OCI-LY3 (cell line): Measurements from ENCODE around the gene C8A.
A peak's percentile ranks its signal among the peaks of the same experiment; 100 is the strongest.

Experiments
- H2AFZ ChIP-seq: fragments of 200-600, 300-600 bp; shearing (Covaris generic); 2 replicates; pipeline ENCODE4 v1.6.0; 2014; ENCODE audit warnings: antibody characterized with exemption, low read depth, low read length
- H3K27ac ChIP-seq: fragments of 200-600, 300-600 bp; sonication (generic); 2 replicates; pipeline ENCODE4 v1.5.1; 2014; ENCODE audit warnings: mild to moderate bottlenecking, low read length, moderate library complexity, mixed read lengths
- H3K27me3 ChIP-seq: fragments of 200-600, 300-600 bp; sonication (generic); 2 replicates; pipeline ENCODE4 v1.6.1; 2014; ENCODE audit warnings: low read depth, low read length, mixed read lengths
- H3K36me3 ChIP-seq: fragments of 200-600, 300-600 bp; sonication (generic); replicated peaks from 2 replicates; pipeline ENCODE3; 2014; ENCODE audit warnings: low read depth, low read length, mixed read lengths
- H3K4me1 ChIP-seq: fragments of 300-600, 200-600 bp; sonication (generic); 2 replicates; pipeline ENCODE4 v1.6.1; 2014; ENCODE audit warnings: low read length, mixed read lengths
- H3K4me2 ChIP-seq: fragments of 200-600, 300-600 bp; sonication (generic); 2 replicates; pipeline ENCODE4 v1.6.1; 2014; ENCODE audit warnings: low read length, mixed read lengths
- H3K4me3 ChIP-seq: fragments of 300-600, 200-600 bp; sonication (generic); 2 replicates; pipeline ENCODE4 v1.5.1; 2014; ENCODE audit warnings: antibody characterized with exemption, mild to moderate bottlenecking, low read length, moderate library complexity
- H3K79me2 ChIP-seq: fragments of 300-600, 200-600 bp; shearing (Covaris generic); 2 replicates; pipeline ENCODE4 v1.6.1; 2014; ENCODE audit warnings: mild to moderate bottlenecking, low read length, mixed read lengths
- H3K9ac ChIP-seq: fragments of 300-600, 200-600 bp; shearing (Covaris generic); 2 replicates; pipeline ENCODE4 v1.6.0; 2014; ENCODE audit warnings: mild to moderate bottlenecking, low read length, moderate library complexity
- H3K9me3 ChIP-seq: fragments of 200-600, 300-600 bp; shearing (Covaris generic); 2 replicates; pipeline ENCODE4 v1.6.1; 2014; ENCODE audit warnings: low read length, mixed read lengths; ENCODE audit not compliant: insufficient read depth
- H4K20me1 ChIP-seq: fragments of 200-600, 300-600 bp; sonication (generic); 2 replicates; pipeline ENCODE4 v1.6.1; 2016; ENCODE audit warnings: low read length, mixed read lengths; ENCODE audit not compliant: insufficient read depth
- CTCF ChIP-seq: fragments of 200-600, 300-600 bp; sonication (generic); IDR thresholded peaks from 2 replicates; pipeline ENCODE4 v1.5.1; 2014; ENCODE audit warnings: antibody characterized with exemption, low read length, low read depth
- EZH2phosphoT487 ChIP-seq: fragments of 200-600 bp; shearing (Covaris generic); IDR thresholded peaks from 2 replicates; pipeline ENCODE4 v1.6.1; 2018; ENCODE audit warnings: antibody characterized with exemption, mixed run types, low read depth

C8A gene

GRCh38 chr1:56819387-56819899 lies 35.2 kb upstream of the C8A start, which contains the start of gene FYB2:
TSS of gene FYB2 (minus strand) at chr1:56819404. CDS start at chr1:56819290, 114 bp downstream.
- Histone ChIP-seq H3K4me2 (no peak within 1 kb of the TSS), H2AFZ (no peak within 1 kb of the TSS), H3K9me3 (no peaks in the 10 kb centered on the region), H3K4me3 (no peak within 1 kb of the TSS), H3K4me1 (peaks cover 11% of the 10 kb centered on the region), H3K27ac (no peak within 1 kb of the TSS), H3K9ac (no peak within 1 kb of the TSS), H3K27me3 (peaks cover 7% of the 10 kb centered on the region; the same call in 1 of the 2 replicates), H3K36me3 (no peaks in the 10 kb centered on the region), H4K20me1 (no peaks in the 10 kb centered on the region), H3K79me2 (no peaks in the 10 kb centered on the region)
- no peak for TF ChIP-seq EZH2phosphoT487
- no peak for TF ChIP-seq CTCF

- H3K4me3 ChIP-seq, result peak overlapping the region; percentile 45; the same call in 1 of the 2 replicates
- H3K4me2 ChIP-seq, result peak overlapping the region; percentile 68
- no peak overlapping the region for H3K27ac ChIP-seq
- H2AFZ ChIP-seq, result no peak overlapping the region
- H3K36me3 ChIP-seq, result no peaks in the 10 kb centered on the region
- H3K9ac ChIP-seq, result no peak overlapping the region
- H4K20me1 ChIP-seq, result no peaks in the 10 kb centered on the region
- H3K79me2 ChIP-seq, result no peaks in the 10 kb centered on the region
- H3K27me3 ChIP-seq, result peaks cover 7% of the 10 kb centered on the region; the same call in 1 of the 2 replicates
- TF ChIP-seq EZH2phosphoT487 (no peak), CTCF (peak; percentile 87)
- H3K4me1 ChIP-seq, result peaks cover 11% of the 10 kb centered on the region
- H3K9me3 ChIP-seq, result no peaks in the 10 kb centered on the region
Measured at GRCh38 chr1:56820755-56821461, 33.7 kb upstream of the C8A start.

GRCh38 chr1:56821462-56821797 lies 33.2 kb upstream of the C8A start:
- Histone ChIP-seq H3K27ac (no peak overlapping the region), H2AFZ (no peak overlapping the region), H3K36me3 (no peaks in the 10 kb centered on the region), H3K79me2 (no peaks in the 10 kb centered on the region), H3K4me2 (peak overlapping the region; percentile 68), H3K4me3 (peak overlapping the region; percentile 45; the same call in 1 of the 2 replicates), H4K20me1 (no peaks in the 10 kb centered on the region), H3K4me1 (peaks cover 10% of the 10 kb centered on the region), H3K27me3 (peaks cover 7% of the 10 kb centered on the region; the same call in 1 of the 2 replicates), H3K9me3 (no peaks in the 10 kb centered on the region), H3K9ac (no peak overlapping the region)
- TF ChIP-seq CTCF (no peak), EZH2phosphoT487 (no peak)

DNA sequence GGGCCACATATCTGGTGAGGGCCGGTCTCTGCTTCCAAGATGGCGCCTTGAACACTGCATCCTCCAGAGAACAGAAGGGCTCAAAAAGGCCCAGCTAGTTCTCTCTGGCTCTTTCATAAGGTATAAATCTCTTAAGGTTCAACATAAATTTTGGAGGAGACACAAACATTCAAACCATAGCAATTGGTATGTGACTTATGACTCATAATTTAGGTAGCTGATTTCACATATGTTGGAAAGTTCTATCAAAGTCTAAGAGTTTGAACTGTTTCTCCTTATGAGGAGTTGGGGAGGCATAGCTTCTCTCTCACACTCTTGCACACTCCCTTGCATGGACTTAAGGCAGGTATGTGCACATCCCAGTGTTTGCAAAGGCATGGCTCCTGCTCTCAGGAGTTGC lies 30.3 kb upstream of the C8A start:
- no peaks in the 10 kb centered on the region for H3K9me3 ChIP-seq
- H2AFZ ChIP-seq, result no peak overlapping the region
- TF ChIP-seq EZH2phosphoT487 (no peak), CTCF (no peak)
- H3K4me1 ChIP-seq, result no peaks in the 10 kb centered on the region
- peaks cover 7% of the 10 kb centered on the region; the same call in 1 of the 2 replicates for H3K27me3 ChIP-seq
- H3K27ac ChIP-seq, result no peak overlapping the region
- no peak overlapping the region for H3K4me2 ChIP-seq
- no peaks in the 10 kb centered on the region for H4K20me1 ChIP-seq
- no peak overlapping the region for H3K4me3 ChIP-seq
- no peak overlapping the region for H3K9ac ChIP-seq
- H3K36me3 ChIP-seq, result no peaks in the 10 kb centered on the region
- H3K79me2 ChIP-seq, result no peaks in the 10 kb centered on the region
